ENCODE data around the gene NFKBIE.

The NFKBIE gene

GRCh38 chr6:44292661-44293365 is 27.5 kb upstream of the NFKBIE start:
- CTCF ChIA-PET = interaction anchor here (0.7 to 2.5 kb wide), 5 partner anchors 12 to 24 kb away, joined by 3 to 9 read pairs (median 3); no protein-coding TSS in a partner anchor

GRCh38 chr6:44291841-44292240 is 26.5 kb upstream of the NFKBIE start:
- no peak for DNase-seq (ENCODE audit: low read depth, low spot score)
- CTCF ChIA-PET = interaction anchor here (0.9 to 2.5 kb wide), 5 partner anchors 13 to 54 kb away, joined by 3 to 9 read pairs (median 3); no protein-coding TSS in a partner anchor

More at GRCh38 chr6:44292661-44293365, 27.5 kb upstream of the NFKBIE start:
- TF ChIP-seq CTCF (IDR thresholded peaks at IDR 0.05; ENCODE audit: insufficient read depth, low read length, missing control alignments) = no peak
- POLR2A ChIA-PET = no interaction called here
- H3K4me3 ChIP-seq (ENCODE audit: low read depth, low read length) = no peak overlapping the region
- no peak for DNase-seq (ENCODE audit: low read depth, low spot score)

GRCh38 chr6:44289726-44290260 is 24.4 kb upstream of the NFKBIE start:
- TF ChIP-seq CTCF (IDR thresholded peaks at IDR 0.05; ENCODE audit: insufficient read depth, low read length, missing control alignments) = no peak
- H3K4me3 ChIP-seq (ENCODE audit: low read depth, low read length) = no peak overlapping the region
- ChIA-PET POLR2A (no interaction called here), CTCF (interaction anchor here (0.6 to 3.1 kb wide), 2 partner anchors 22 to 49 kb away, joined by 3 to 17 read pairs; no protein-coding TSS in a partner anchor)
- DNase-seq (ENCODE audit: low read depth, low spot score) = no peak

More at GRCh38 chr6:44291841-44292240, 26.5 kb upstream of the NFKBIE start:
- POLR2A ChIA-PET = no interaction called here
- TF ChIP-seq CTCF (IDR thresholded peaks at IDR 0.05; ENCODE audit: insufficient read depth, low read length, missing control alignments) = no peak
- no peak overlapping the region for H3K4me3 ChIP-seq (ENCODE audit: low read depth, low read length)

- ChIA-PET POLR2A (no interaction called here), CTCF (interaction anchor here (3.1 kb wide), 1 partner anchor 19 kb away, joined by 17 read pairs; no protein-coding TSS in a partner anchor)
- H3K4me3 ChIP-seq (ENCODE audit: low read depth, low read length) = no peak overlapping the region
- no peak for DNase-seq (ENCODE audit: low read depth, low spot score)
- TF ChIP-seq CTCF (IDR thresholded peaks at IDR 0.05; ENCODE audit: insufficient read depth, low read length, missing control alignments) = no peak
Observed at GRCh38 chr6:44286747-44287146, 21.4 kb upstream of the NFKBIE start.

GRCh38 chr6:44286285-44286565 is 20.9 kb upstream of the NFKBIE start:
- no peak for TF ChIP-seq CTCF (IDR thresholded peaks at IDR 0.05; ENCODE audit: insufficient read depth, low read length, missing control alignments)
- POLR2A ChIA-PET = no interaction called here
- no peak for DNase-seq (ENCODE audit: low read depth, low spot score)
- CTCF ChIA-PET = interaction anchor here (1.2 to 1.6 kb wide), 2 partner anchors 18 to 113 kb away, joined by 3 to 4 read pairs; no protein-coding TSS in a partner anchor
- H3K4me3 ChIP-seq (ENCODE audit: low read depth, low read length) = no peak overlapping the region

GRCh38 chr6:44285552-44286284 is 20.4 kb upstream of the NFKBIE start:
- POLR2A ChIA-PET = no interaction called here
- CTCF ChIA-PET = interaction anchor here (0.9 to 1.6 kb wide), 4 partner anchors 18 to 113 kb away, joined by 3 to 4 read pairs (median 4); no protein-coding TSS in a partner anchor
- H3K4me3 ChIP-seq (ENCODE audit: low read depth, low read length) = no peak overlapping the region
- no peak for TF ChIP-seq CTCF (IDR thresholded peaks at IDR 0.05; ENCODE audit: insufficient read depth, low read length, missing control alignments)
- no peak for DNase-seq (ENCODE audit: low read depth, low spot score)
